Inflammatory macrophage treated with lipopolysaccharide for 1 hour (primary cell): Measurements from ENCODE around the gene SLC35F3.
A peak's percentile ranks its signal among the peaks of the same experiment; 100 is the strongest.
"Not testable (repeated sequence)": the region's sequence is repeated elsewhere in the genome, so short reads cannot be mapped to it uniquely, and the experiment has no call there.

Experiments used
- DNase-seq, 2 donors: peaks; one replicate each; pipeline ENCODE4 v3.0.0-alpha.2; 2020 to 2022

SLC35F3 gene

DNA sequence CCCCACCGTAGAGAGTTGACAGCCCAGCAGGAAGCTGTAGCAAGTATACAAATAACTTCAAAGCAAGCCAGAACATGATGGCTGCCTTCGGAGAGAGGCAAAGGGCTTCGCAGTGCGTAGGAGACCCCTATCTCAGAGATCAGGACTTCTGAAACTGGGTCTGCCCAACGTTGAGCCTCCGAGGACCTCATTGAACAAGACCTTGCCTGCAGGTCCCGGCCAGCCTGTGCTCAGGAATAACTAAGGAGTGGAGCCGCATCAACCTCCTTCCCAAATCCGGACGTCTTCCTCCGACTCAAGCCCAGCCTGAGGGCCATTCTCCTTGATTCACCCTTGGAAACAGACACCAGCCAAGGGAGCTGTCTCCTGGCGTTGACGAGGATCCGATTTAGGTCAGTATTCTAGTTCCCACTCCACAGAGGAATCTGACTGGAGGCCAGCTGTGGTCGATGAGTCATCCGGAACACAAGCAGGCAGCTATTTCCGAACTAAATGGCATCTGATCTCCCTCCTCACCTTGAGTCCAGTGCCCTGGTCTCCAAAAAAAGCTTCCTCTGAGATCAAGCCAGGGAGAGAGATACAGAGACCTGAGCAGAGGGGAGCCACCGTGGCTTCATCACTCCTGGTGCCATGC, 302.3 kb downstream of the SLC35F3 start:
- no peak for DNase-seq

DNA sequence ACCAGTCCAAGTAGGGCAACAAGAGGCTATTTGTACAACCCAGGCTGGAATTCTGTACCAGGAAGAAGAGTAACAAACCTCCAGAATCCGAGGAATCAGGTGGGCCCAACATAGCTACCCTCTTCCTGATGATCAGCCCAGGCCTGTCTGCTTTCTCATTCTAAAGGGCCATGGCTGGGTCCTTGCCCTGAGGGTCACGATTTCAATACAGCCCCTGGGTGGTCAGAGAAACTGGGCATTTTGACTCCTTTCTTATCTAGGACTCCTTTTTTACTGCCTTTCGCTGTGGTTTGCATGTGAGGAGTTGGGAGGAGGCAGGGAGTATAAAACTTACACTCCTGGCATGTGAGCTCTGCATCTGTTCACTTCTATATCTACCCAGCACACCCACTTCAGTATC, 303.9 kb downstream of the SLC35F3 start:
- DNase-seq: no peak

DNA sequence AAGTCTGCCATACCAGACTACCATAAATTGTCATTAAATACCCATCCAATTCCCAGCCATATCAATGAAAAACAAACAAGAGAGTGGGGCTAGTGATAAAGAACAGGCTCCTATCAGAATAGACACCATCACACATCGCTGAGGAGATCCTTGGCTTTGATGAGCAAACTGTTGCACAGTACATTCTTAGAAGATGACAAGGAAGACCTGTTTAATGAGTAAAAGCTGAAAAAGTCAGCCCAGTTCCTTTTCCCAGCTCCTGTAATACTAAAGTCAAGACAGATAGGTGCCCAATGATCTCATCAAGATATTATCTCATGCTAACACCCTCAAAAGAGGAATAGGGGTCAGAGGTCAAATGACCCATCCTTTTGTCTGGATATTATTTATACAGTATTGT, 304.3 kb downstream of the SLC35F3 start:
- no peak for DNase-seq

DNA sequence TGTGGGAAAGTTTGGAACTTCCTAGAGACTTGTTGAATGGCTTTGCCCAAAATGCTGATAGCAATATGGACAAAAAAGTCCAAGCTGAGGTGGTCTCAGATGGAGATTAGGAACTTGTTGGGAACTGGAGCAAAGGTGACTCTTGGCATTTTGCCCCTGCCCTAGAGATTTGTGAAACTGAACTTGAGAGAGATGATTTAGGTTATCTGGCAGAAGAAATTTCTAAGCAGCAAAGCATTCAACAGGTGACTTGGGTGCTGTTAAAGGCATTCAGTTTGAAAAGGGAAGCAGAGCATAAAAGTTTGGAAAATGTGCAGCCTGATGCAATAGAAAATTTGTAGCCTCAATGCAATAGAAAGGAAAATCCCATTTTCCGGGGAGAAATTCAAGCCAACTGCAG, 306.0 kb downstream of the SLC35F3 start:
- not testable (repeated sequence) for DNase-seq

DNA sequence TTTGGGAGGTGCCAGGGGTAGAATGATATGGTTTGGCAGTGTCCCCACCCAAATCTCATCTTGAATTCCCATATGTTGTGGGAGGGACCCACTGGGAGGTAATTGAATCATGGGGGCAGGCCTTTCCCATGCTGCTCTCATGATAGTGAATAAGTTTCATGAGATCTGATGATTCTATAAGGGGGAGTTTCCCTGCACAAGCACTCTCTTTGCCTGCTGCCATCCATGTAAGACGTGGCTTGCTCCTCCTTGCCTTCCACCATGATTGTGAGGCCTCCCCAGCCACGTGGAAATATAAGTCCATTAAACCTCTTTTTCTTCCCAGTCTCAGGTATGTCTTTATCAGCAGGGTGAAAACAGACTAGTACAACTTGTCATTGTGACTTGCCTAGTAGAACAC, 307.4 kb downstream of the SLC35F3 start:
- not testable (repeated sequence) for DNase-seq

DNA sequence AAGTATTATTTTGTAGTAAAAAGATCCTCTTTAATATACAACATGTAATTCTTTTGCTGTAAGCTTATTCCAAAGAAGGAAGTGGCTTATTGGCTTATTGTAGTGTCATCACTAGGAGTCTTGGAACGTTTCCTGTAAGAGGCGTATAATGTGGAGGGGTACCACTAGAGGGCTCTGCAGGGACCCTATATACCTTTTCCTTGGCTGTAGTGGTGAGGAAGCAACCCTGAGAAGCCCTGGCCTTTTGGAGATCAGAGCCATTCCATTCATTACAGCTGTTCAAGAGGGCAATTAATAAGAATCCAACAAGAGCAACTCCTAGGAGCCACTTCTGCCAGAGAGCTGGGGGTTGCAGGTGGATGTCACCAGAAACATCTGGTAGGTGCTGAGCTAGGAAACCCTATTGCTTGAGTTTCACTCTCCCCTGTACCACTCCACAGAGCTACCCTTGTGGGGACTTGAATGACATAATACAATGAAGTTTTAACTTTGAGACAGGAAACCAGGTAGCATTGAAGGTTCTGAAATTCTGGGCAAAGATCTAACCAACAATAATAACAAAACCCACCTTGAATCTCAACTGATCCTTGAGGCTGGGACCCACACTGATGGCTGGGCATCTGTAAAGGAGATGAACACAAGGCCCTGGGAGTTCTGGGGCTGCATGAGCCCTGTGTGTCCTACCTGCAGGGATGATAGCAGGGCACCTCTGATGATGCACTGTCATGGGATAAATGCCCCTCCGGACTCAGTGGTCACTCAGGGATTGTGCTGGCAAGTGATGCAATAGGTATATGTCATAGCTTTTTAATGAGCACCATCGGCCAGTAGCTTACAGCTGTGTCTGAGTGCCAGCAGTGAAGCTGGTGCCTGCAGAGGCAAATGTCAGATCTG, 308.5 kb downstream of the SLC35F3 start:
- peak; percentile 59 to 67 for DNase-seq

DNA sequence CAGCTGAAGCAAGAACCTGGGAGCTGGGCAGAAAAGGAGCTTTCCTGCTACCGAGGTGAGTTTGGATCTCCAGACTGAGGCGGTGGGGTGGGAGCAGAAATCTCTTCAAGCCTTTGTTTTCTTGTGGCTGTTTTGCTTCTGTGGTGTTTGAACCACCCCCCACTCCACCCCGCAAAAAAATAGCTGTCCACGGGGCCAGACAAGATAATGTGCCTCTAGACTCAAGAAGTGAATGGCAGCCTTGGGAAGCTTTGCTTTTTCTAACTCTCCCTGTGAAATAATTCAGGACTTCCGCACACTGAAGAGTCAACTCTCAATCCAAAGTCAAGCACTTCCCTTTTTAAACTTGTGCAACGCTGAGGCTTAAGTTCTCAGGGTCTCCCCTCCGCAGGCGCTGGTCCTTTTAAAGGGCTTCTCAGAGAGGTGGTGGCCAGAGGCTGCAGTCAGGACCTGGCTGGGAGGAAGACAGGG, 309.2 kb downstream of the SLC35F3 start:
- peak; percentile 73 to 76 for DNase-seq

DNA sequence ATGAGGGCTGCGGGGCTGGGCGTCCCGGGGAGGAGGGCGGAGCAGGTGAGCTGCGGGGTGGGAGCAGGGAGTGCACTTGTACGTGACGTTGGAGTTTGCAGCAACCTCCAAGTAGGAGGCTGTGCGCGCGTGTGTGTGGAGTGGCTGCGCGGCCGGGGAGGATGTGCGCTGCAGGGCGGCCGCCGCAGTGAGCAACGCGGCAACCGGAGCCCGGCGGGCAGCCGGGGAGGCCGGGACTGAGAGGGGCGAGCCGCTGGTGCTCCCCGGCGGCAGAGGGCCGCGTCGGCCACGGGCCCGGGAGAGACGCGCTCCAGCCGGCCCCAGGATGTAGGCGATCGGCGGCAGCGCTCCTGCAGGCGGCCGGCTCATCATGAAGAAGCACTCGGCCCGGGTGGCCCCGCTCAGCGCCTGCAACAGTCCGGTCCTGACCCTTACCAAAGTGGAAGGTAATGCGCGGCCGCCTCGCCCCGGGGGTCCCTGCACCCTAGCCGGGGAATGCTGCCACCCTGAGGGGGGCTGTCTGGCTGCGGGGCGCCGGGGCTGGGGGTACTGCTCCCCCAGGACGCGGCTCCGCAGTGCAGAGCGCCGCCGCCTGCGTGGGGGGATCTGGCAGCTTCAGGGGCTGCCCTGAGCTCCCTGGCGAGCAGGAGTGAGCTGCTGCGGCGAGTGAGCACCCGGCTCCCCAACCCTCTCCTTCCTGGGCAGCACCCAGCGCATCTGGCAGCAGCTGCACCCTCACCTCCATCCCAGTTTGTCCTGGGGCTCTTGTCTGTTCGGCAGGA, 309.8 kb downstream of the SLC35F3 start:
- DNase-seq: peak; percentile 52 to 60

DNA sequence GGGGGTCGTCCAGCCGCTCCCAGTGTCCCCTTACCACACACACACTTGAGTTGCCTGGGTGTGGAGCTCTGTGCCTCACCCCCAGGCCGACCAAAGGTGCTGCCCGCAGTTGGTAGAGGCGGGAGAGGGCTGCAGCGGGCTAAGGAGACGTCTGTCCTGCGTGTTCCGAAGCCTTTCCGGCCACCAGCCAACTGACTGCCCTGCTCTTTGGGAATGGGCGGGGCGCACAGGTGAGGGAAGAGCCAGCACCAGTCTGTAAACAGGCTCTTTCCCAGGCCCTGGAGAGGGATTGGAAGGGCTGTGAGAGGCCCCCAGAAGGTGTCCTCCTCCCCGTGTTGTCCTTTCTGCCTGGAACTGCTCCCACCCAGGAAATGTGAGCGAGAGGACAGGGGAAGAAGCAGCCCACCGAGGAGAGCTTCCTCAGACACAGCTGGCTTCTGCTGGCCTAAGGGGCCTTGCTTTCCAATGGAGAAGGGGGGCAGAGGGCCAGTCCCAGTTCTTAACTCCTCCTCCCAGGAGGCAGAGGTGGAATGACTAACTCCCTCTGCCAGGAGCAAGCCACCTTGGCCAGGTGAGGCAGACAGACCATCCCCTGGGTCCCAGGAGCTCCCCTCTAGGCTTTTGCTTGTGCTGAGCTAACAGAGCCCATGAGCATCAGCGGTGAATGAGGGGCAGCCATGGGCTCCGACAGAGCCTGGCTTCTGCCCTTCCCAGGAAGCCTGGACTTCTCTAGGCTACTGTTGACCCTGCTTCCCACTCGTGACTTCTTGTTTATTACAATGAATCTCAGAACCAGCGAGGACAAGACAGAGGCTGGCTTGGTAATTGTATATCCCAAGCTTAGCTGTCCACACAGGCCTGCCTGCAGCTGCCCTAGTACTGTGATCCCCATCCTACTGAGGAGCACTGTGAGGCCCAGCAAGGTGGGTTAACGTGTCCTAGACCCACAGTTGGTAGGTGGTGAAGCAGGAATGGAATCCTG, 310.7 kb downstream of the SLC35F3 start:
- no peak for DNase-seq

DNA sequence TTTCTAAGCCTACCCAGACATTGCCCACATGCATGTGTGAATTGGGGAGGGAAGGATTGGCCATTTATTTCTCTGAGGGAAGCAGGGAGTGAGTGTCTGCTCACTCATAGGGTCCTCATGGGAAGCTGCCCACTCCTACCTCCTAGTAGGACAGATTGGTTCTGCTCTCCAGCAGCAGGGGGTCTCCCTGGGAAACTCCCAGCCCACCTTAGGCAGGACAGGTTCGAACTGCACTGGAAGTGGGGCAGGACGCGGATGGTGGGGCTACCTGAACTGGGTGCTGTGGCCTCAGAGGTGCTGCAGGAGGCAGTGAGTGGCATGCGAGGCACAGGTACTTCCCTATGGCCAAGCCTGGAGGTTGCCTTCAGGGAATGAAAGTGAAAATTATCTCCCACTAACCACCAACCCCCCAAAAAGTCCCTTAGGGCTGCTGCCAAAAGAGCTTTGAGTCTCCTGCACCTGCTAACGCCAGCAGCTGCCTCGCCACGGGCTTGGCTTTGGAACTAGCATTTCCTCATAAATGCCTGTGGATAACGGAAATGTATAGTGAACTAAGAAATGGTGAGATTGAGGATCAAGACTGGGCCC, 311.7 kb downstream of the SLC35F3 start:
- no peak for DNase-seq

DNA sequence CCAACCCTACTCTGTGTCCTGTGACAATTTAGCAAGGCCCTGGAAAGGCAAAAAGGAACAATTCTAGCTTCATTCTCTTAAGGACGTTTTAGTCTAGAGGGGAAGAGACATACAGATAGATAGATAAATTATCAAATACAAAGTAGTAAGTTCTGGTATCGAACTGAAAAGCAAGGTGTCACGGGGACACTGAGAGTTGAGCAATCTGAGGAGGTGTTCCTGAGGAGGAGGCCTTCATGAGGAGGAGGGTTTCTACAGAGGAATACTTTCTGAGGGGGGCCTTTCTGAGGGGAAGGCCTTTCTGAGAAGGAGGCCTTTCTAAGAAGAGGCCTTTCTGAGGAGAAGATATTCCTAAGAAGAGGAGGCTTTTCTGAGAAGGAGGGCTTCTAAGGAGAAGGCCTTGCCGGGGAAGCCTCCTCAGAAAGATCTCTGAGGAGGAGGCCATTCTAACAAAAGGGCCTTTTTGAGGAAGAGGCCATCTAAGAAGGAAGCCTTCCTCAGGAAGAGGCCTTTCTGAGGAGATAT, 312.9 kb downstream of the SLC35F3 start:
- DNase-seq: no peak

DNA sequence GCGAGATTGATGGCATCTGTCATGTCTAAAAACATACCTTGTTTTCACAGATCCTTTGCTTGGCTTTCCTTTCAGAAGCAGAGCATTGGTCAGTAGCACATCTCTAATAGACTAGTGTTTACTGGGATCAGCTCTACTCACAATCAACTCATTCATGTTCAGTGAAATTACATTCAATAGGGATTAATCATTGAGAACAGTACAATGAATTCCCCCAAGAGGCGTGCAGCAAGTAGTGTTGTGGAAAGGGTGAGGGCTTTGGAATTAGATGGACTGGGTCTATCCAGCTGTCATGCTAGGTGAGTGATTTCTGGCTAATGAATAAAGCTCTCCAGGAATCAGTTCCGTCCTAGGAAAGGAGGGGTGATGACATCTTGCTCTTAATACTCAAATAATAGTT, 313.6 kb downstream of the SLC35F3 start:
- DNase-seq: no peak

DNA sequence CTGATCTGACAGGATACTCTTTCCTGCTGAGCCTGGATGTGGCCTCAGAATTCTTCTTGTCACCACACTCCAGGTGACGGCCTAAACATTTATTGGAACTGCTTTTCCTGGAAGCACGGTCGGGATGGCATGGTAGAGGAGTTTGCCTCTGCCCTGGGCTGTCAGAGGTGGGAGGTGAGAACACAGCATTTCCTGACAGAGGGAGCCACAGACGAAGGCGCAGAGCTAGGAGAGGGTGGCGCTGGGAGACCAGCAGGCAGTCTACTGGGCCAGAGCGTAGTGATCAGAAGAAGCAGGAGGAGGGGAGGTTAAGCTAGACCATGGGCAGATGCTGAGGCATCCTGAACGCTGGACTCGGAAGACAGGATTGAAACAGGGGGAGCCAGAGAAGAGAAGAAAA, 315.2 kb downstream of the SLC35F3 start:
- DNase-seq: no peak

DNA sequence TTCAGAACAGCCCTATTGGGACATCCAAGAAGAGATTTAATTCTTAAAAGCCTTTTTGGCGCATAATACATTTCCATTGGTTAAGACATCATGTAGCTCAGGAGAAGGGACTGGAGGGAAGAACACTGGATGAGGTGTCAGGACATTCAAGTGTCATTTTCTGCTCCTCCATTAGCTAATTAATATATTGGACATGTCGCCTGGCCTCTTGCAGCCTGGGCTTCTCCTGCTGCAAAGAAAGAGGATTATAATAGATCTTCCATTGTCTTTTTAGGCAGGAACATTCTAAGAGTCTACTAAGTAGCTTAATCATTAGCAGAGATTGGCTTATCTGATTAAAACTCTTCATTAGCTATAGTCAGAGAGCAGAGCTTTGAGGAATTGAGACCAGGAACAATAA, 317.1 kb downstream of the SLC35F3 start:
- DNase-seq: no peak

DNA sequence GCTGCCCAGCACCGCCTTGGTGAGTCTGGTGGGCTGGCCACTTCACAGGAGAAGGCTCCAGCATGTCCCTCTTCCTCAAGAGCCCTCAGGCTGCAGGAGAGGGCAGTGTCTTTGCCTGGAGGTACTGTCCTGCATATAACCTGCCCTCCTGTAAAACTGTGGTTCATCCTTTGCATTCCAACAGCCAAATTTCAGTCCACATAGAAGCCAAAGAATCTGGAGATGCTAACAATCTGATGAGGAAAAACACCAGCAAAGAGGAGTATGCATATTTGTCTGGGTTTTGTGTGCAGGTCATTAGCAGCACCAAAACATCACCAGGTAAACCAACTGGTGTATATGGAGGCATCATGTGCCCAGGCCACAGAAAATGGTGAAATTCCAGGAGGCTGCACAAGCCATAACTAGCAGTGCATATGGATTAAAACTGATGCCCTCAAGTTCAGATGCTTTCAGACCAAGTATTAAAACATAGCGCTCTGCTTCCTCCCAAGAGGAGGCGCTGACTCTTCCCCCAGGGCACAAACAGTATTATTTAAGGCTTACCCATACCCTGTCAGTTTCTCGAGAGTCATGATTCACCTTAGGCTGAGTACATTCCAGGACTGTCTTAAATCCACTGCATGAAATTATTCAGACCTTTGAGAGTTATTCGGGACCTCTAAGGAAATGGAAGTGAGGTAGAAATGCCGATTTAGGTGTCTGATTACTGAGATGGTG, 318.2 kb downstream of the SLC35F3 start:
- no peak for DNase-seq

DNA sequence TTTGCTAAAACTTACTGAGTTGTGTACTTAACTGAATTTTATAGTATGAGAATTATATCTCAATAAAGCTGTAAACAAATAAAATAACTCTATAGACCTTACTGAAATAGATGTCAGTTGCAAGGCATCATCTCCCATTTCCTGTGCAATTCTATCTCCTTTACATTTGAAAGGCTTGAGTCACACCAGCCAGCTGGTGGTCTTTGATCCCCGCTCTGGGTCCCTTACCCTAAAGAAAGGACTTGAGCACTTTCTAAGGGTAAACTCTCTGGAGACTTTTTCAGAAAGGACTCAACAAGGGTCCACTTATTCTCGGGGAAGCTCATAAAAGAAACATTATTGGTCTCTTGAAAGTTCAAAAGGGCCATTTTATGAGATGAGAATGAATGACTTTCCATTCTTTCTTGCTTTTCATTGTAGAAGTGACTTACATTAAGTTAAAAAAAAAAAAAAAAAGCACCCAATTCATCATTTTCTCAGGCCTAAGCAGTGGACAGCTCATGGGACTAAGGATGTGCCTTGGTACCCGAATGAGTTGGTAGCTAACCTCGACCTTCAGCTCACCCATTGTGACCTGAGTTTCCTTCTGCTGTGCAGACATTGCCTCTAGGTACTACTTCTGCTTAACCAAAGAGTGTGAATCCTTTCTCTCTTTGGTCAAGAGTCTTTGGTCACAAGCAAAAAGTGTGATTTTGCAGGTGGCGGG, 321.8 kb downstream of the SLC35F3 start:
- no peak for DNase-seq

DNA sequence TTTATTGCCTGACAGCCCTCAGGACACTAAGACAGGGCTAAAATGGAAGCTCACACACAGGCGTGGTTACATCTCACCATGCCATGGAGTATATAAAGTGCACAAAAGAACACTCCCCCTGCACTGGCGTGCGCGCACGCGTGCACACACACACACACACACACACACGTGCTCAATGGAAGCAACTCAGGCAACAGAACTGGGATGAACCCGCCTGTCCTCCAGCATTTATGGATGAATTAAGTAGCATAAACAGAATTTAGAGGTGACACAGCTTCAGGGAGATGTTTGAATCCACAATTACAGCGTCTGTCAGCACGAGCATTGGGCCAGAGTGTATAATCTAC, 322.3 kb downstream of the SLC35F3 start:
- DNase-seq: no peak

DNA sequence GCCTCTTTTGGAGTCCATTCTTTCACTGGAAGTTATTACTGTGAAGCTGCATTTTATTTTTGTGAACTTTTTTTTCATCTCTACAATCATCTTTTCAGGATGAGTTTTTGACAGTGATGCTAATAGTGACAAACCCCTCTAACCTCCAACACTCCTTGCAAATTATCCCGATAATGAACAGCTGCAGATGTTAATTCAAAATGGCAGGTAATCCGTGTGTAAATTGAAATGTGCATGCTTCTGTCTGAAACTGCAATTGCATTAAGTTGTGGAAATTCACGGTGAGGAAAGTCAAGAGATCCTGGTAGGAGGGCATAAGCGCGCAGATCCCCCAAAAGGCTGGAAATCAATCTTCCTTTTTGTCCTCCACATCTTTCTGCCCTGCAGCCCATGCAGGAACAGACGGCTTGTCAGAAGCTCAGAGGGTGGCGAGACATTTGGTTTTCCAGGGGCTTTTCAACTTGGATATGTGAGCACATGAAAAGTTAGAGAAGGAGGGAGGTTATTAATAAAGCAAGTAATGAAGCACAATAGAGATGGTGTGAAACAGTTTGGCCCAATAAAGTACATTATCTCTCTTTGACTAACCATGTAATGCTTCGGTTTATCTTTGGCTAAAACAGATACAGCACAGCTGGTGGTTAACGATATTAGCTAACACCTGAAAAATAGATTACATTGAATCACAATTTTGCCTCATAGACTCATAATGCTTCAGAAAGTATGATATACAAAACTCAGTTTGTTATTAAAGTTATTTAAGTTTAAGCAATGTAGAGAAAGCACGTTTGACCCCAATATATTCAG, 325.3 kb downstream of the SLC35F3 start:
- no peak for DNase-seq

DNA sequence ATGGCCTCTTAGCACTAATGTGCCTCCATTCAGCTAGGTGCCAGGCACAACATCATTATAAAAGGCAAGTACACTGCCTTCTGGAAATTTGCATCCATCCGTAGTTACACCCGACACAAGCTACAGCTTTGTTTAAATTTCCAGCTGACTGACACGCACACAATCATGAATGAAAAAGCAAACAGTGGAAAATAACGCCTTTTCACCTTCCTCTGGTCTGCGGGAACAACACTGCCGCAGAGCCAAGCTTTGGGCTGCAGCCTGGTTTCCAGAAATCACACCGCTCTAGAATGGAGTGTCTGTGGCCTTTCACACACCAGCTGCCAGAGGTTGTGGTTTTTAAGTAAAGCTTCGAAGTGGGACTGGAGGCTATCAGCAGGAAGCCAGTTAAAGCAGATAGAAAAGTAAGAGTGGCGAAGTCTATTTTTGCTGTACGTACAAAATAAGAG, 326.0 kb downstream of the SLC35F3 start:
- DNase-seq: no peak
